Left renal pelvis (tissue), 4 donors: Measurements from ENCODE around the gene REEP5. TPM values are rescaled to one million over a fixed set of nuclear protein-coding genes. Genes with fewer than 3 reads are reported as not detected.
"Not testable (repeated sequence)": the region's sequence is repeated elsewhere in the genome, so short reads cannot be mapped to it uniquely, and the experiment has no call there.

Source experiments
- DNase-seq, 4 donors: peaks; one replicate each; pipeline ENCODE4 v3.0.0-alpha.2; 2013; ENCODE audit warnings: low read depth in 4 of 4, low spot score in 3 of 4
- polyA plus RNA-seq, 4 donors: library from polyadenylated mRNA; unstranded; fragments of 120-200 nt; gene quantifications; one replicate each; pipeline ENCODE4 v1.2.1, GENCODE V29; 2013; ENCODE audit not compliant: insufficient read length in 4 of 4

The REEP5 gene
- polyA plus RNA-seq, 4 donors: 61.1 to 128 (median 112) TPM

- no peak for DNase-seq
Measured at GRCh38 chr5:112933651-112934365, 11.8 kb upstream of the REEP5 start.

- no peak for DNase-seq
Measured at GRCh38 chr5:112933105-112933504, 11.1 kb upstream of the REEP5 start.

DNA sequence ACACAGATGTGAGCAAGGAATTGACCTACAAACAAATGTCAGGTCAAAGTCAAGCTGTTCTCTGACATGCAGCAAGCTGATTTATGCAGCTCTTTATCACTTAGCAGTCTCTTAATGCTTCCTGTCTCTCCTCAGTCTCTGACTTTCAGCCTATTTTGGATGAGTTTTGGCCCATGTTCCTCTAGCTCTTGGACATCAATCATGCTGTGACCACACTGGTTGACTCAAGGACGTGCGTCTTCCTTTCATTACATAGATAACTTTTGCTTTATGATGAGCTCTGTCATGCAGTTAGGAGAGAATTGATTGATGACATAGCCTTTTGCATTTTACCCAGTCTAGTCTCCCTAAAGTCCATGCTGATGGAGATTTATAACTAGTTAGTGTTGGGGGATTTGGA, 9.4 kb upstream of the REEP5 start:
- DNase-seq: no peak

GRCh38 chr5:112930082-112930344, 8.0 kb upstream of the REEP5 start:
- no peak for DNase-seq

- DNase-seq: no peak
Measured at GRCh38 chr5:112929336-112930081, 7.5 kb upstream of the REEP5 start.

DNA sequence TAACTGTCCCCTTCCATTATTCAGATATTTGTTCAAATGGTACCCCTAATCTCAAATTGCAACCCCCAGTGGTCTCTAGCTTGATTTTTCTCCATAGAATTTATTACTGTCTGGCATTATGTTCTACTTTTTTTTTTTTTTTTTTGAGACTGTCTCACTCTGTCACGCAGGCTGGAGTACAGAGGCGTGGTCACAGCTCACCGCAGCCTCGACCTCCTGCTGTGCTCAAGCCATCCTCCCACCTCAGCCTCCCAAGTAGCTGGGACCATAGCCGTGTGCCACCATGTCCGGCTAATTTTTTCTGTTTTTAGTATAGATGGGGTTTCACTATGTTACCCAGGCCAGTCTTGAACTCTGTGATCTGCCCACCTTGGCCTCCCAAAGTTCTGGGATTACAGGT, 2.0 kb upstream of the REEP5 start:
- no peak for DNase-seq

DNA sequence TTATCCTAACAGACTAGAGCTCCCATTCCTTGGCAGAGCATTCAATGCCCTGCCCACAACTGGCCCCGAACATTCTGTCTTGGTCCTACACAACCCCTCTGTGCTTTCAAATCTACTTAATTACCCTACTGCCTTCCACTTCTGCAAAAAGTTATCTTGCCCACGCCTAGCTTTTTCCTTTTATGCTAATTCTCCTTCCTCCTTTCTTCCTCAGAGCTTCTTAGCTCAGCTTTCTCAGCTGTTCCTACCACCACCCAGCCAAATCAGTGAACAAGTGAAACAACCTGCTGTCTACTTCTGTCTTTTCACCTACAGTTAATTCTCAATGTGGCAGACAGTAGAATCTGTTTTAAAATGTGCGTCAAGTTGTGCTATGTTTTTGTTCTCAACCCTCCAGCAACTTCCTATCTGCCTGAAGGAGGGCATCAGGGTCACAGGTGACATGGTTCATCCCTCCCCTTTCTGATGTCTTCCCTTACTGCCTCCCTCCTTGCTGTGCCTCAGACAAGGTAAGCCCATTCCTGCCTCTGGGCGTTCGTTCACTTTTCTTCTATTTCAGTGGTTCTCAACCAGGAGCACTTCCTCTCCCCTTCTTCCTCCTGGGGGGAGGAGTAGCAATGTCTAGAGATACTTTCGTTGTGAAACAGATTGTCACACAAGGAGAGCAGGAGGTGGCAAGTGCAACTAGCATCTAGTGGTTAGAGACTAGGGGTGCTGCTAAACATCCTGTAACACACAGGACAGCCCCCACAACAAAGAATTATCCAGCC, 1.3 kb upstream of the REEP5 start:
- no peak for DNase-seq

- DNase-seq: peak; percentile 47 to 55 (median 53)
Measured at GRCh38 chr5:112921026-112921832, 798 bp downstream of the REEP5 start.

- DNase-seq: no peak
Measured at GRCh38 chr5:112919972-112920371, 2.1 kb downstream of the REEP5 start.

DNA sequence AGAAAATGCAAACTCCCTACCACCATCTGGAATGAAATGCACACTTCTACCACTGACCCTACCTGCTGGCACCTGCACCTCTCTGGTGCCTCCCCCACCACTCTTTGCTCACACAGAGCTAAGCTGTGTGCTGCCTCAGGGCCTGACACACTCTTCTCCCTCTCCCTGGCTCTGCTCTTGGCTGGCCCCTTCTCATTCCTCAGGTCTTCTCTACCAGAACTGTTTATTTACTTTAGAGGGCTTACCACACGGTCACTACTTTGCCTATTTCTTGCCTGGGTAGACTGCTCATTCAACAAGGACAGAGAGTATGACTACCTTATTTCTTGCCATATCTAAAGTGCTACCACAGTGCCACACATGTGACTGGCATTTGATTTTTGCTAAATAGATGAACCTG, 3.3 kb downstream of the REEP5 start:
- no peak for DNase-seq

- no peak for DNase-seq
Measured at GRCh38 chr5:112918136-112918535, 3.9 kb downstream of the REEP5 start.

DNA sequence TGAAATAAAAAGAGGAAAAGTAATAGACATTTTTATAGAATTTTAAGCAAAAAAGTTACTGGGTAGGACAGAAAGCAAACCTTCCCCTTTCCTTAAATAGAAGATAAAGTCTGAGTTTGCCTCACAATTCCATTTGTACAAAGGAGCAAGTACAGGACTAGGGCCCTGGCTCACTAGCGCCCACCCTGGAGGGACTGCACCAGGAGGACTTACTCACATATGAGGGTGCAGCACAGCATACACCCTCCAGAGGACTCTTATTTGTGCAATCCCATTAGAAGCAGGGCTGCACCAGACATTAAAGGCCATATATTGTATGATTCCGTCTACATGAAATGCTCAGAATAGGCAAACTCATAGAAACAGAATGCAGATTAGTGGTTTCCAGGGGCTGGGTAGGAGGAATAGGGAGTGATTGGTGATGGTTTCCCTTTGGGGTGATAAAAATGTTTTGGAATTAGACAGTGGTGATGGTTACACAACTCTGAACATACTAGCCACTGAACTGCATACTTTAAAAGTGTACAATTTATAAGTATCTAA, 4.5 kb downstream of the REEP5 start:
- no peak for DNase-seq

DNA sequence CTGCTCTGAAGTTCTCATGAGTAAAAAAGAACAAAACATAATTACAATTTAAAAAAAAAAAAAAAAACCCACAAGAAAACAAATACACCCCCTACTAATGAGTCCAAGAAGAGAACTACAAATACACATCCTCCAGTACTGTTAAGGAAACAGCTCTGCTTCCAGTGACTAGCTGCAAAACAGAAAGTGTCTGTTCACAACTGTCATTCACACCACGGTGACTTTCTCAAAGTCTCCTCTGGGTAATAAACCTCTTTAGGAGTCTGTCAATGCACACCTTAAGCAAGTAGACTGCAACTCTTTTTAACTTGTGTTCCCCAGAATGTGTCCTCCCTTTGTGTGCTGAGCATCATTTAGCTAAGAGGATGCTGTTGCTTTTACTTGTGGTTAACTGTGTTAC, 6.2 kb downstream of the REEP5 start:
- no peak for DNase-seq

- DNase-seq: no peak
Measured at GRCh38 chr5:112914584-112914983, 7.4 kb downstream of the REEP5 start.

GRCh38 chr5:112910529-112910928, 11.5 kb downstream of the REEP5 start:
- no peak for DNase-seq

DNA sequence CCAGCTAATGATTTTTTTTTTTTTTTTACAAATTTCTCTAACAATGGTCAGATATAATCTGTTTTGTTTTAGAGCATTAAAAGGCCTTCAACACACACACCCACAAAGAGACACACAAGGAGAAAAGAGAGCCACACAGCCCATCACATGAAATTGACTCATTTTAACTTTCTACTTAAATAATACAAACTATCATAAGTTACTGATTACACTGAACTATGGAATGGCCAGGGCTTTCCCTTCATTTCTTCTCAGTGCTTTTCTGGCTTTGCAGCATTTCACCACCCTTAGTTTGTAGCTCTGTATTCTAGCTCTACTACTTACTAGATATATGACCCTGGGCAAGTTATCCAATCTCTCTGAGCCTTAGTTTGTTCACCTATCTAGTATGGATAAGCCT, 13.2 kb downstream of the REEP5 start:
- DNase-seq: no peak

GRCh38 chr5:112907166-112907631, 14.8 kb downstream of the REEP5 start:
- DNase-seq: no peak

GRCh38 chr5:112906637-112907036, 15.4 kb downstream of the REEP5 start:
- DNase-seq: no peak

- not testable (repeated sequence) for DNase-seq
Measured at GRCh38 chr5:112904996-112905395, 17.0 kb downstream of the REEP5 start.

- DNase-seq: no peak
Measured at GRCh38 chr5:112902561-112902960, 19.5 kb downstream of the REEP5 start.

DNA sequence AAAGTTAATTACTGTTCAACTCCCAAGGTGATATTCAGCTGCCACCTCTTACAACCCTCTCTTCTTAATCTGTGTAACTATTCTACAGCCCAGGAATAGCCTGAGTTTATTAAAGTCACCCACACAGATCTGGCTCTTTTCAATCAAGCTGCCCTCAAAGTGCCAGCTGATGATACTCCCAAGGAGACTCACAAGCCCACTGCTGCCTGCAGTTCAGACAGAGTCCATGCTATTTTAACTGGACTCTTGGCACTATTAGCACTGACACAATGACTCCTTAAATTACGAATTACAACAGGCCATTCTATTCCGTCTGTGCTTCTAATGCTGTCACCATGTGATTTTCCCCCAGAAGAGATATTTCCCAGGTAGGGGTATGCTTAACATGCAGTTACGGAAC, 26.3 kb downstream of the REEP5 start:
- no peak for DNase-seq
